SHP77 treated with DMSO at 0.1 percent for 48 hours (cell line): ENCODE data around the gene WBP1L.
"Not testable (repeated sequence)": the region's sequence is repeated elsewhere in the genome, so short reads cannot be mapped to it uniquely, and the experiment has no call there.

Experiments used
- DNase-seq: peaks from one replicate; lab custom pipeline; 2025; lab: John Stamatoyannopoulos, UW

Gene WBP1L

DNA sequence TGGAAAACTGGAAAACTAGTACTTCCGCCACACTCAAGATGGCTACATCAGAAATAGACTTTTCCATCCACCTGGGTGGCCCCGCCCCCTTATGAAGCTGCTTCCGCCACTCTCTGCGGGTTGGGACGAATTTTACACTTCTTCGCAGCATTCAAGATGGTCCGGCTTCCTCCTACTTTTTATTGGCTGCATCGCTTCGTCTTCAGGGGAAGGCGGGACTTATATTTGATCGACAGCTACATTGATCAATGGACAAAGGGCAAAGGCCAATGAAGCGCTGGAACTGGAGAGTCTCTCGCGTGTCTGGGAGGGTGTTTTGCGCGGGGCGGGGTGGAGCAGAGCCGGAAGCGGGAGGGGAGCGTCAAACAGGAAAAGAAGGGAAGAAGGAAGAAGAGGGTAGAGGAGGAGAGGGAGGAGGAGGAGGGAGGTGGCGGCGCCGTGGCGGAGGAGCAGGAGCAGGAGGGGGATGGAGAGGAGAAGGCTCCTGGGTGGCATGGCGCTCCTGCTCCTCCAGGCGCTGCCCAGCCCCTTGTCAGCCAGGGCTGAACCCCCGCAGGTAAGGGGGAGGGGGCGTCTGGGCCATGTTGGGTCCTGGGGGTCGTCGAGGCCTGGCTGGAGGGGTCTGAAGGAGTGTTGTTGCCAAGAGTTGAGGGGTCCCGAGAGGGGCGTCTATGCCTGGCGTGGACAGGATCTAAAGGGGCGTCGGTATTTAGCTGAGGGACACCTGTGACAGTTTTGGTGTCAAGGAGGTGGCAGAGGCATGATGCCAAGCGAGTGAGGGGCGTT, at the start of gene WBP1L:
Gene WBP1L, plus strand, starts transcription at position 361 of the 786 bp plus-strand sequence. Its CDS starts 106 bp downstream, at position 467.
- DNase-seq, result peak; percentile 98

DNA sequence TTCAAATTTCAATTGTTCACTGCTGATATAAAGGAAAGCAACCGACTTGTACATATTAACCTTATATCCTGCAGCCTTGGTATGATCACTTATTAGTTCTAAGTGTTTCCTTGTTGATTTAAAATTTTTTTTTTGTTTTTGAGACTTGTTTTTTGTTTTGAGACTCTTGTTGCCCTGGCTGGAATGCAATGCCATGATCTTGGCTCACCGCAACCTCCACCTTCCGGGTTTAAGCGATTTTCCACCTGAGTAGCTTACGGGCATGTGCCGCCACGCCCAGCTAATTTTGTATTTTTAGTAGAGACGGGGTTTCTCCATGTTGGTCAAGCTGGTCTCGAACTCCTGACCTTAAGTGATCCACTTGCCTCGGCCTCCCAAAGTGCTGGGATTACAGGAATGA, 48.3 kb upstream of the WBP1L start:
- DNase-seq, result not testable (repeated sequence)

DNA sequence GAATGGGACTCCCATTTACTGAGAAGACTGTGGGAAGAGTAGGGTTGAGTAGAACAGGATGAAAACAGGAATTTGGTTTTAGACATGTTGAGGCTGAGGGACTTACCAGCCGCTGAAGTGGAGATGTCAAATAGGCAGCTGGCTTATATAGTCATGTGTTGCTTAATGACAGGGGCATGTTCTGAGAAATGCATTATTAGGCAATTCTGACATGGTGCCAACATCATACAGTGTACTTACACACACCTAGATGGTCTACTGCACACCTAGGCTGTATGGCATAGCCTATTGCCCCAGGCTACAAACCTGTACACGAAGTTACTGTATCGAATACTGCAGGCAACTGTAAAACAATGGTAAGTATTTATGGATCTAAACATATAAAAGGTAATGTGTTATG, 47.0 kb upstream of the WBP1L start:
- no peak for DNase-seq

- DNase-seq, result no peak
These were observed 44.9 kb upstream of the WBP1L start for GRCh38 chr10:102698894-102699293.

- DNase-seq, result no peak
These were observed 42.5 kb upstream of the WBP1L start for GRCh38 chr10:102701272-102701671.

GRCh38 chr10:102701796-102702195, 42.0 kb upstream of the WBP1L start:
- no peak for DNase-seq

- no peak for DNase-seq
These were observed 41.0 kb upstream of the WBP1L start for GRCh38 chr10:102702742-102703141.

DNA sequence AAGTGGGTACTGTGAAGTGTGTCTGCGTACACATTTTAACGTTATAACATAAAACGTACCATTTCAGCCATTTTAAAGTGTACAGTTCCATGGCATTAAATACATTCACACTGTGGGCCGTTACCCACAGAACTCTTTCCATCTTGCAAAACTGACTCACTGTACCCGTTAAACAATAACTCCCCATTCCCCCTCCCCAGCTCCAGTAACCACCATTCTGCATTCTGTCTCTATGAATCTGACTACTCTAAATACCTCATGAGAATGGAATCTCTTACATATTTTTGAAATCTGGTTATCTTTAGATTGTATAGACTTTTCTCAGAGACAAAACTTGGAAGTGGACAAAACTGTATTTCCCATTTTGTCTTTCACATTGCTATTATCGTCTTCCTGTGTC, 38.8 kb upstream of the WBP1L start:
- DNase-seq, result no peak

DNA sequence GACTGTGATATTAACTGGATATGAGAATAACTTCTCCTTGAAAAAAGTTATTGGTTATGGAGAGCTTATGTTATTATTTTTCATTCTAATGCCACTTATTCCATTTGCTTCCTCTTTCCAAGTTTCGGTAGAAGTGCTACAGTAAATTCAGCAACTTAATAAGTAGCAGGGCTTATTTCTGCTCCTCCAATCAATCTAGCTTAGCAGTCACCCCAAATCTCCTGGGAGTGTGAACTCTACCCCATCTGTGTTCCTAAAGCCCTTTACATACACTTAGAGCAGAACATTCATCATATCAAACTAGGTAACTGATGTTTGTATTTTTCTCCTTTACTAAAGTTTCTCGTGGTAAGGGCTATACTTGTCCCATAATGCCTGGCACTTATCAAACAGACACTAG, 38.2 kb upstream of the WBP1L start:
- no peak for DNase-seq

DNA sequence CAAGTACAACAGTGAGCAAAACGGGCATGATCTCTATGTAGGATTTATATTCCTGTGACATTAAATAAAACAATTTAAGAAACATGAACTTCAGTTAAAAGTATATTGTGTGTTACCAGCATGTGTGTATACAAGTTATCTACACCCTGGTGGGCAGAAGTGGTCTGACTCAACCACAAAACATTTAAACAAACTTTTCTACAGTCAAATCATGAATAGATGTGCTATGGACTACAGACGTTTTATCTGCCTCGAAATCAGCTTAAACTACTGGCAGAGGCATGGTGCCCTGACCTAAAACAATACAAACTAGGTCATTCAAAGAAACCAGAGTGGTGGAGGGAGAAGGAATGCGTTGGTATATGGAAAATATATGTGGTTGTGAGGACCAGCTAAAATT, 33.1 kb upstream of the WBP1L start:
- DNase-seq, result no peak

GRCh38 chr10:102712089-102712488, 31.7 kb upstream of the WBP1L start:
- no peak for DNase-seq

DNA sequence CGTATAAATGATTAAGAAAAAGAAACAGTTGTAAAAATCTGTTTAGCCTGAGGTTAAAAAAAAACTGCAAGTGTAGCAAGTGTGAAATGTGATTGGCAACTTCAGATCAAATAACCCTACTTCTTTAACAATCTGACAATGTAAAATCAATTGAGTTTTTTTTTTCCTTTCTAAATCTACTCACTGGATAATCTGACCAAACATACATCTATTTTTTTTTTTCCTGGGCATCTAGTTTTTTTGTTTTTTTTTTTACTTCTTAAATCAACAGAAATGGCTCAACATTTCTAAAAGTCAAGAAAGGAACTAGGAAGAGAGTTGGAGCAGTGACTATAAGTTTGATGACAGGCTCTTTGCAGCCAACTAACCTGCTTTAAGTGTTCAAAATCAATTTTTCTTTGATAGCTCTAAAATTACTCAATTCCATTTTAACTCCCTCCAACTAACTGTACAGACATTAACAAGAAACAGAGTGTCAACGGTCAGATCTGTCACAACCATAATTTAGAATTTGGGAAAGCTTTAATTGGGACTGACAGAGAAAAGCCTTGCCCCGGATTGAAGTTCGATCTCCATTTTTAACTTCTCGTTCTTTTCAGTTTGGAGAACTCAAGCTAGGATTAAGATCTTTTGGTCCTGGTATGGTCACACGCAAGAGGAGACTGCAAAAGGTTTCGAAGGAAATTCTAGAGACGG, 30.8 kb upstream of the WBP1L start:
- no peak for DNase-seq

DNA sequence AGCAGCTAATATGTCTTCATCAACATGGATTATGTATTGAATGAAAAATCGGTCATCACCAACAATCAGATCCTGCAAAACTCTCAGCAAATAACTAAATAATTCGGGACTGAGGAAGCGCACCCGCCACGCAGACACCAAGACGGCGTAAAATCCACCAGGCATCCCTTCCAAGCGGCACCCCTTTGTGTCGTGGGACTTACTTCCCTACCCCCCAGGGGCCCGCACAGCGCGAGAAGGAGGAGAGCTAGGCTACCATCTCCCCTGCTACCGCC, 30.3 kb upstream of the WBP1L start:
- DNase-seq, result no peak

- peak; percentile 94 for DNase-seq
These were observed 29.7 kb upstream of the WBP1L start, which contains the start of gene ARL3 for GRCh38 chr10:102713814-102714620. Gene ARL3 (minus strand): TSS chr10:102714397. CDS start chr10:102714275, 122 bp downstream.

DNA sequence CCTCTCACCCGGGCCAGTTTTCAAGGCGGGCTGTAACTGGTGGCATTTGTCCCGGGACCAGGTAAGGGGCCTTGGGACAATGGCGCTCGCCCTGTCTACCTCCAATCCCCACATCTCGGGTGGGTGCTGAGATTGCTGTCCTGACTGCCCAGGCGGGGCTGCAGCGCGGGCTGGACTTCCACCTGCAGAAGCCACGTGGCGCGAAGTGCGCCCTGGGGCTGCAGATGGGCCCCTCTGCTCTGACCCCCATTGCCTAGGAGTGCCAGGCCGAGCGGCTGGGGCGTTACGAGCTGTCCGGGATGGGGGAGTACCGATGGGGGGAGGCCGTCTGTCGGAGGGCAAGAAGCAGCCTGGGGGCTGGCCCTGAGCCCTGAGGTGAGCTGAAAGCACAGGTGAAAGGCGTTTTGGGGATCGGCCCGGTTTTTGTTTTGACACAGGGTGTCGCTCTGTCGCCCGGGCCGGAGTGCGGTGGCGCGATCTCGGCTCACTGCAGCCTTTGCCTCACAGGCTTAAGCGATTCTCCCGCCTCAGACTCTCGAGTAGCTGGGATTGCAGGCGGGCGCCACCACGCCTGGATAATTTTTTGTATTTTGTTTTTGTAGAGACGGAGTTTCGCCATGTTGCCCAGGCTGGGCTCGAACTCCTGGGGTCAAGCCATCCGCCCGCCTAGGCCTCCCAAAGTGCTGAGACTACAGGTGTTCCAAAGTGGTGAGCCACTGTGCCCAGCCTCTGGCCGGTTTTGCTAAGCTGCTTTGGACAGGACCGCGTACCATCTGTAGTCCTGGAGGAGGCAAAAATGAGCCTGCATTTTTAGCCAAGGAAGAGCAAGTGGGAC, 28.9 kb upstream of the WBP1L start, which contains the start of gene SFXN2:
Gene SFXN2, plus strand, starts transcription at position 16 of the 835 bp plus-strand sequence. CDS start 12,001 bp downstream, outside the sequence.
- DNase-seq, result no peak

DNA sequence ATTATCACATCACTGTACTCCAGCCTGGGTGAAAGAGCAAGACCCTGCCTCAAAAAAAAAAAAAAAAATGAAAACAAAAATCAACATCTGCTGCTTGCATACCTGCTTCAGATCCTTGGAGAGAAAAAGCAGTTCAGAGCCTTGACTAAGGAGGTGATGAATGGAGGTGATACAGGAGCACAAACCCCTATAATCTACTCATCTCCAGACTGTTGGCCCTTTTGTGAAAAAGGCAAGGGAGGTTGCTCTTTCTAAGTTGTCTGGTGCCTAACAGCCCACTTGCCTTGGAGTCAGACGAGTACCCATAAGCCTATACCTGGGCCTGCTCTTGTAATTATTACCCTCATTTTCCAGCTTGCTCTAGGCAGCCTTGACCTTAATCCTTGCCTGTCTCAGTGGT, 27.9 kb upstream of the WBP1L start:
- DNase-seq, result no peak

DNA sequence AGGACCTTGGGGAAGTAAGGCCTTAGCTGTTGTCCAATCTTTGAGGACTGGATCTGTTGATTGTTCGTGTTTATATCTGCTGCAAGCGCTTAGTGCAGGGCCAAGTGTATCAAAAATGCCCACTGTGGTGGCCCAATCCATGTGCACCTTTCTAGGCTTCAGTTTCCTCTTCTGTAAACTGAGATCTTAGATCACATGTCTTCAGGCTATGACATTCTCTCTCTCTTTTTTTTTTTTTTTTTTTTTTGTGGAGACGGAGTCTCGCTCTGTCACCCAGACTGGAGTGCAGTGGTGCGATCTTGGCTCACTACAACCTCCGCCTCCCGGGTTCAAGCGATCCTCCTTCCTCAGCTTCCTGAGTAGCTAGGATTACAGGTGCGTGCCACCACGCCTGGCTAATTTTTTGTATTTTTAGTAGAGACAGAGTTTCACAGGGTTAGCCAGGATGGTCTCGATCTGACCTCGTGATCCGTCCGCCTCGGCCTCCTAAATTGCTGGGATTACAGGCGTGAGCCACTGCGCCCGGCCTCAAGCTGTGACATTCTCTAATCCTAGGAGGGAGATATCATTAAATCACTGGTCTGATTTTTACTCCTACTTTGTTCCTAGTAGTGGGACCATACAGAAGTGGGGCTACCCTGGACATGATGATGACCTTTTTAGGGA, 26.7 kb upstream of the WBP1L start:
- not testable (repeated sequence) for DNase-seq

- DNase-seq, result no peak
These were observed 25.5 kb upstream of the WBP1L start for GRCh38 chr10:102718220-102718619.

- no peak for DNase-seq
These were observed 23.4 kb upstream of the WBP1L start for GRCh38 chr10:102720337-102720736.

- DNase-seq, result no peak
These were observed 22.9 kb upstream of the WBP1L start for GRCh38 chr10:102720775-102721301.

- DNase-seq, result no peak
These were observed 21.8 kb upstream of the WBP1L start for GRCh38 chr10:102721954-102722353.
